ENCODE data around the gene BTBD19.
"Not testable (repeated sequence)": the region's sequence is repeated elsewhere in the genome, so short reads cannot be mapped to it uniquely, and the experiment has no call there.

Gene BTBD19

DNA sequence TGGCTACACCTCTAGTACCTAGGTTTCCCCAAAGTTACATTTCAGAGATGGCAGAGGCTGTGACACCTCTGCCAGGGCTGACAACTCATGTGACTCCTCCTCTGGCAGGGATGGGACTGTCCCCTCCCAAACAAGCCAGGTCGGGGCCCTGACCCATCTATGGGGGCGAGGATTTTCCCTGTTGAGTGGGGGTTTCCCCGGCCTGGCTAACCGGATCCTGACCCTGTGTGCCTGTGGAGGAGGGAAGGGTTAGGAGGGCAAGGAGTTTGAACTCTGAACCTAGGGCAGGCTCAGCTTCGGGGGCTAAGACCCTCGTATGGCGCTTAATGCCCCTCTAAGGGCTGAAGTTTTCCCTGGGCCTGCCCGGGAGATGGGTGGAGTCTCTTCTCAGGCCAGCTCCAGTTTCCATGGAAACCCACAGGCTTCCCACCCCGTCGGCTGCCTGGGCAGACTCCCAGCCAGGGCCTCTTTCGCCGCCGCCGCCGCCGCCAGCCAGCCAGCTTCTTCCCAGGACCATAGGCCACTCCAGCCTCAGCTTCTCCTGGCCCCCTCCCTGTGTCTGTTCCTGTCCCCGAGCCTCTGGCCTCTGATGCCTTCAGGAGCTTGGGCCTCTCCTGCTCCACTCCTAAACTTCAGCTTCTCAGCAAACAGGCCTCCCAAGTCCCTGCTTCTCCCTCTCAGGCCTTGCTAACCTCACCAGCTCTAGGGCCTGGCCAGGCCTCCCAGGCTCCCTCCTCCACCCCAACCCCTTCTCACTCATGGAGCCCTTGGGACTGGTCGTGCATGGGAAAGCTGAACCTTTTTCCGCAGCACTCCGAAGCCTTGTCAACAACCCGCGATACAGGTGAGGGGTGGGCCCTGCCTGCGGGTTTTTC, at the start of gene BTBD19:
Gene BTBD19, plus strand, starts transcription at position 461 of the 875 bp plus-strand sequence. Its CDS starts 298 bp downstream, at position 759.
- Histone ChIP-seq H3K9me3 (ENCODE audit: severe bottlenecking) (no peaks in the 10 kb centered on the region), H3K27me3 (ENCODE audit: insufficient read depth, poor library complexity, severe bottlenecking) (no peaks in the 10 kb centered on the region), H3K4me1 (ENCODE audit: insufficient read depth, poor library complexity, severe bottlenecking) (peaks cover 28% of the 10 kb centered on the region), H3K36me3 (ENCODE audit: low read depth) (peaks cover 30% of the 10 kb centered on the region), H3K4me3 (ENCODE audit: severe bottlenecking) (no peak within 1 kb of the TSS), H3K27ac (ENCODE audit: poor library complexity, severe bottlenecking) (peak within 1 kb of the TSS; percentile 96)
- TF ChIP-seq CTCF (IDR thresholded peaks at IDR 0.05; ENCODE audit: poor library complexity, severe bottlenecking), result no peak
- ATAC-seq (ENCODE audit: low read depth), result no peak
- no peak for DNase-seq (ENCODE audit: low spot score)

DNA sequence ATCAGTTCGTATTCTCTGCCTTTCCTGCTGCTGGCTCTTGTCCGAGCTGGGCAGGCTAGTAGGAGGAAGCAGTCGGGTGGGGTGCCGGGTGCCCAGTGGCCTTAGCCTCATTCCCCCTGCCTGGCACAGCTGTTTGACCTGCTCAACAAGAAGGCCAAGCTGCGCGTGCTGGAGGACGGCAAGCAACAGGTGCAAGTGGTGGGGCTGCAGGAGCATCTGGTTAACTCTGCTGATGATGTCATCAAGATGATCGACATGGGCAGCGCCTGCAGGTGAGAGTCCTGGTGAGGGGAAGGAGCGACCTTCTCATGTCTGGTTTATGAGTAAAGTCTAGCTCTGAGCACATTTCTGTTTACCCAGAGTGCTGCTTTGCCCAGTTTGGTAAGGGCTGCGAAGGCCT, 49.2 kb upstream of the BTBD19 start:
- H3K4me1 ChIP-seq (ENCODE audit: insufficient read depth, poor library complexity, severe bottlenecking), result no peaks in the 10 kb centered on the region
- DNase-seq (ENCODE audit: low spot score) (no peak), ATAC-seq (ENCODE audit: low read depth) (no peak)
- H3K4me3 ChIP-seq (ENCODE audit: severe bottlenecking), result no peak overlapping the region
- H3K36me3 ChIP-seq (ENCODE audit: low read depth), result peaks cover 100% of the 10 kb centered on the region
- H3K27ac ChIP-seq (ENCODE audit: poor library complexity, severe bottlenecking), result no peak overlapping the region
- H3K9me3 ChIP-seq (ENCODE audit: severe bottlenecking), result no peaks in the 10 kb centered on the region
- TF ChIP-seq CTCF (IDR thresholded peaks at IDR 0.05; ENCODE audit: poor library complexity, severe bottlenecking), result no peak
- H3K27me3 ChIP-seq (ENCODE audit: insufficient read depth, poor library complexity, severe bottlenecking), result no peaks in the 10 kb centered on the region

- ATAC-seq (ENCODE audit: low read depth), result no peak
- no peak for DNase-seq (ENCODE audit: low spot score)
- Histone ChIP-seq H3K27ac (ENCODE audit: poor library complexity, severe bottlenecking) (no peak overlapping the region), H3K9me3 (ENCODE audit: severe bottlenecking) (no peaks in the 10 kb centered on the region), H3K4me1 (ENCODE audit: insufficient read depth, poor library complexity, severe bottlenecking) (no peaks in the 10 kb centered on the region), H3K36me3 (ENCODE audit: low read depth) (peaks cover 100% of the 10 kb centered on the region), H3K4me3 (ENCODE audit: severe bottlenecking) (no peak overlapping the region), H3K27me3 (ENCODE audit: insufficient read depth, poor library complexity, severe bottlenecking) (no peaks in the 10 kb centered on the region)
- no peak for TF ChIP-seq CTCF (IDR thresholded peaks at IDR 0.05; ENCODE audit: poor library complexity, severe bottlenecking)
Measured at GRCh38 chr1:44760876-44761275, 47.4 kb upstream of the BTBD19 start.

GRCh38 chr1:44766421-44766820, 41.9 kb upstream of the BTBD19 start:
- ATAC-seq (ENCODE audit: low read depth); H3K27me3 ChIP-seq (ENCODE audit: insufficient read depth, poor library complexity, severe bottlenecking); H3K4me1 ChIP-seq (ENCODE audit: insufficient read depth, poor library complexity, severe bottlenecking): not testable (repeated sequence)

DNA sequence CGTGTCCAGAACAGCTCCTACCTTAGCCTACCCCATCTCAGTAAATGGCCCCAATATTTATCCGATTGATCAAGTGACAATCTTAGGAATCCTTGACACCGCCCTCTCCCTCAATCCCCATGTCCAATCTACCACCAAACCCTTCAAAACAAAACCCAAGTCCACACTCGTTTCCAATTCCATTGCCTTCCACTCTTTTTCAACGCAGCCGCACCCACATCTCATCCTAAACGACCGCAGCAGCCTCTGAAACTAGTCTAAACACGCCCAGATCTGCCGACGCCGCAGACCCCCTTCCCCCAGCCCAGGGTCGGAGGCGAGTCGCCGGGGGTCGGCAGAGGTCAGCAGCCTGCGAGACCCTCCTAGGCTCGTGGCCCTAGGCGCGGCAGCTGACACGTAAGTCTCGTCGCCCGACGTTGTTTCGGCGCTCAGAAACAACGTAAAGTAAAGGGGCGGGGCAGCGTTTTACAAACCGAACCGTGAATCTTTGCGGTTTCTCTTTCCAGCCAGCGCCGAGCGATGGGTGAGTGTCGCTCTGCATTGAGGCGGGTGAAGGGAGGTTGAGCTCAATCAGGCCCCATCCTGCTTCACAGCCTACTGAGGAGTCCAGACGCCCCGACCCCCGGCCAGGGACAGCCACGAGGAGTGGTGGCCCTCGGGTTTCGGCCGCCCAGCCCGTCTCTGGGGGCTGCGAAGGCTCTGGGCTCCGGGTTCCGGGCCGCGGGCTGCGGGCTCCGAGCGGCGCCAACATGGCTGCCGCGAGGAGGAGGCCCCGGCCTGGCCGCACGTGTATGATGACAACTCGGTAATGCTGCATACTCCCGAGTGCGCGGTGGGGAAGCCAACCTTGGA, 33.0 kb upstream of the BTBD19 start, which contains the start of gene RPS8:
Gene RPS8, plus strand, starts transcription at position 463 of the 852 bp plus-strand sequence. Its CDS starts 57 bp downstream, at position 520.
- peak within 1 kb of the TSS; percentile 87 for H3K27ac ChIP-seq (ENCODE audit: poor library complexity, severe bottlenecking)
- H3K36me3 ChIP-seq (ENCODE audit: low read depth), result peaks cover 49% of the 10 kb centered on the region
- DNase-seq (ENCODE audit: low spot score), result peak; percentile 88
- no peaks in the 10 kb centered on the region for H3K27me3 ChIP-seq (ENCODE audit: insufficient read depth, poor library complexity, severe bottlenecking)
- peak; percentile 62 for ATAC-seq (ENCODE audit: low read depth)
- TF ChIP-seq CTCF (IDR thresholded peaks at IDR 0.05; ENCODE audit: poor library complexity, severe bottlenecking), result no peak
- no peaks in the 10 kb centered on the region for H3K9me3 ChIP-seq (ENCODE audit: severe bottlenecking)
- peaks cover 7% of the 10 kb centered on the region for H3K4me1 ChIP-seq (ENCODE audit: insufficient read depth, poor library complexity, severe bottlenecking)
- peak within 1 kb of the TSS; percentile 92 for H3K4me3 ChIP-seq (ENCODE audit: severe bottlenecking)

More at GRCh38 chr1:44766421-44766820, 41.9 kb upstream of the BTBD19 start:
- H3K27ac ChIP-seq (ENCODE audit: poor library complexity, severe bottlenecking); H3K4me3 ChIP-seq (ENCODE audit: severe bottlenecking); DNase-seq (ENCODE audit: low spot score); H3K9me3 ChIP-seq (ENCODE audit: severe bottlenecking): not testable (repeated sequence)
- H3K36me3 ChIP-seq (ENCODE audit: low read depth), result peaks cover 66% of the 10 kb centered on the region

Data from RWPE2 (cell line).